GM10266 (cell line): ENCODE data around the gene LONP2.

Source experiments
- DNase-seq: peaks from one replicate; pipeline ENCODE4 v3.0.0; 2012; ENCODE audit errors: extremely low spot score
- TF ChIP-seq, protein P1 (sequence below): IDR thresholded peaks from 2 replicates; pipeline ENCODE4 v1.5.1; 2012; ENCODE audit warnings: mild to moderate bottlenecking, low read depth; ENCODE audit not compliant: control insufficient read depth, insufficient read depth; ENCODE audit errors: missing control alignments

Gene LONP2

DNA sequence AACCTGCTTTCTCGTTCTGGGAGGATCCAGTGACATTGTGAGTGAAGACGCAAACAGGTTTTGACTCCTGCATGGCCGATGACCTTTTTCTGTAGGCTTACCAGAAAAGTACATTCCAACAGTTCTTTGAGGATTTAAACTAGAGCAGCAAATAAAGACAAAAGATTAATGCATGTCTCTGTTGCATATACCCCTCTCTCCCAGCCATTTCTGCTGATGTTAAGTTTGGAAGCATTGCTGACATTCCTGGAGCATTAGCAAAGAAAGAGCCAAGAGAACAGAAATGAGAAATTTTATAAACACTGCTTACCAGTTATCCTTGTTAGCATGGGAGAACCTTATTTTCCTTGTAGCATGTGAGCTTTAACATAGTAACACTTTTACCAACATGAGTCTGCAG, 91.9 kb downstream of the LONP2 start:
- TF ChIP-seq, protein P1, sequence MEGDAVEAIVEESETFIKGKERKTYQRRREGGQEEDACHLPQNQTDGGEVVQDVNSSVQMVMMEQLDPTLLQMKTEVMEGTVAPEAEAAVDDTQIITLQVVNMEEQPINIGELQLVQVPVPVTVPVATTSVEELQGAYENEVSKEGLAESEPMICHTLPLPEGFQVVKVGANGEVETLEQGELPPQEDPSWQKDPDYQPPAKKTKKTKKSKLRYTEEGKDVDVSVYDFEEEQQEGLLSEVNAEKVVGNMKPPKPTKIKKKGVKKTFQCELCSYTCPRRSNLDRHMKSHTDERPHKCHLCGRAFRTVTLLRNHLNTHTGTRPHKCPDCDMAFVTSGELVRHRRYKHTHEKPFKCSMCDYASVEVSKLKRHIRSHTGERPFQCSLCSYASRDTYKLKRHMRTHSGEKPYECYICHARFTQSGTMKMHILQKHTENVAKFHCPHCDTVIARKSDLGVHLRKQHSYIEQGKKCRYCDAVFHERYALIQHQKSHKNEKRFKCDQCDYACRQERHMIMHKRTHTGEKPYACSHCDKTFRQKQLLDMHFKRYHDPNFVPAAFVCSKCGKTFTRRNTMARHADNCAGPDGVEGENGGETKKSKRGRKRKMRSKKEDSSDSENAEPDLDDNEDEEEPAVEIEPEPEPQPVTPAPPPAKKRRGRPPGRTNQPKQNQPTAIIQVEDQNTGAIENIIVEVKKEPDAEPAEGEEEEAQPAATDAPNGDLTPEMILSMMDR, result no peak

DNA sequence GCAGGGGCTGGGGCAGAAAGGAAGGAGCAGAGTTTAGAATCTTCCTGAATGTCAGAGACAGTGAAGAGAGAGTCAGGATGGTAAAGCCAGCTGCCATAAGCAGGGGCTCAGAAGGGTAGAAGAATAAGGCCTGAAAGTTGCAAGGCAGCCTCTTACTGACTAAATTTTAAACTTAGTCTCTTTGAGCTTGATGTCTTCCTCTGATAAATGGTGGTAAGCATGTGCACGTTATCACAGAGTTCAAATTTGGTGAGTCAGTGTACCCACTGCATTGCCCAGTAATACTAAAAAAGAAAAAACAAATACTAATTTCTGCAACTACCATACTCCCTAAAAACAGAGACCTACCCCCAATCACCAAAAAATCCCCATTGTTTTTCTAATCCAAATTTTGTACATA, 96.0 kb downstream of the LONP2 start:
- no peak for DNase-seq
- TF ChIP-seq, protein P1, result no peak

More for the DNA sequence above, 91.9 kb downstream of the LONP2 start:
- no peak for DNase-seq

DNA sequence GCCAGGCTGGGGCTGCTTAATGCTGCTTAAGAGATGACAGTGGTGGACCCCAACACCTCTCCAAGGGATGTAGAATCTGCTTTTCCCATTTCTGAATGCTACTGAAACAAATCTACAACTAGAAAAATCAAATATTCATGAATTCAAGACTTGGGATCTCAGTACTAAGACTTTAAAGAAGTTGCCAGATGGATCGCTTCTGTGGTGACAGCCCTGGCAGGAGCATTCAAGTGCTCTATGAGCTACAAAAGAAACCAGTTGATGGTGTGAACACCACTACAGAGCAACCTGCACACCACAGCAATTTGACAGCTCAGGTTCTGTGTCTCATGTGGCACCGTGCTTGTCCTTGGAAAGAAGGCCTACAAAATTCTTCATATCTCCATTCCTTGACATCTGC, 98.5 kb downstream of the LONP2 start:
- TF ChIP-seq, protein P1, result no peak
- no peak for DNase-seq

DNA sequence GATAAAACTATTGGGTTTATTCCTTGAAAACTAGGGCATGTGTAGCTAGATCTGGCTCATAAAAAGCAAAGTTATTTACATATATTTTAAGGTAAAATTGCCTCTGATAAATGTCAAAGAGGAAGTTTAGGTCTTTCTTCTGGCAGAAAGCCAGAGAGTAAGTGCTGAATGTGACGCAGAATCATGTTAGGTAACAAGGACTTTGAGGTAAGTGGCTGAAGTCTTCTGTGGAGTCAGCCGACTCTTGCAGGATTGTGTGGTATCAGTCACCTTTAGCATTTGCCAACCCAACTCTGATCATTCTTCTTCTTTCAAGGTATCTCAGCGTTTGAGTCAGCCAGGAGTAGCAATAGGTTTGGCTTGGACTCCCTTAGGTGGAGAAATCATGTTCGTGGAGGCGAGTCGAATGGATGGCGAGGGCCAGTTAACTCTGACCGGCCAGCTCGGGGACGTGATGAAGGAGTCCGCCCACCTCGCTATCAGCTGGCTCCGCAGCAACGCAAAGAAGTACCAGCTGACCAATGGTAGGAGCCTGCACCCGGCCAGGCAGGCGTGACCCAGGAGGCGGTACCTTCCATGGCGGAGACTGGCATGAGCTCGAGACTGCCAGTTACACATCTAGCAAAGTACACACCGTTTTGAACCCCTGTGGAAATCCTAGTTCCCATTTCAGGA, 103.2 kb downstream of the LONP2 start:
- TF ChIP-seq, protein P1, result no peak
- no peak for DNase-seq

DNA sequence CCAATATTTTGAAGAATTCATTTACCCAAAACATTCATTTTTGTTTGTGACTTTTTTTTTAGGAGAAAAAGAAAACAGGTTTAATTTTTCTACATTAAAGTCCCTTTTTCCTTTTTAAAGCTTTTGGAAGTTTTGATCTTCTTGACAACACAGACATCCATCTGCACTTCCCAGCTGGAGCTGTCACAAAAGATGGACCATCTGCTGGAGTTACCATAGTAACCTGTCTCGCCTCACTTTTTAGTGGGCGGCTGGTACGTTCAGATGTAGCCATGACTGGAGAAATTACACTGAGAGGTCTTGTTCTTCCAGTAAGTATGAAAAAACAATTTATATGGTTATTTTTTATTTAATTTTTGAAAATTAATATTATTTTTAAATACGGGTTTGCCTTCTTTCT, 103.9 kb downstream of the LONP2 start:
- TF ChIP-seq, protein P1, result no peak
- no peak for DNase-seq

DNA sequence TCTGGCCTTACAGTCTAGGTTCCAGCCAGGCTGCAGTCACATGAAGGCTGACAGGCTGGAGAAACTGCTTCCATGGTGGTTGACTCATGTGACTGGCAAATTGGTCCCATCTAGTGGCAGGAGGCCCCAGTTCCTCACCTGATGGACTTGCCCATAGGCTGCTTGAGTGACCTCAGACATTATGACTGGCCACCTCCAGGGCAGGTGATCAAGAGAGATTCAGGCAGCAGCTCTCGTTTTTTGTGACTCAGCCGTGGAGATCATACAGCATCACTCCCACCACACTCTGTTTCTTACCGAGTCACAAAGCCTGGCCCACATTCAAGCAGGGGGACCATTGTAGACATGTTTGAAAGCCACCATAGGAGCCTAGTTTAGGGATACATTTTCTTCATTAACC, 106.6 kb downstream of the LONP2 start:
- DNase-seq, result no peak
- TF ChIP-seq, protein P1, result no peak

DNA sequence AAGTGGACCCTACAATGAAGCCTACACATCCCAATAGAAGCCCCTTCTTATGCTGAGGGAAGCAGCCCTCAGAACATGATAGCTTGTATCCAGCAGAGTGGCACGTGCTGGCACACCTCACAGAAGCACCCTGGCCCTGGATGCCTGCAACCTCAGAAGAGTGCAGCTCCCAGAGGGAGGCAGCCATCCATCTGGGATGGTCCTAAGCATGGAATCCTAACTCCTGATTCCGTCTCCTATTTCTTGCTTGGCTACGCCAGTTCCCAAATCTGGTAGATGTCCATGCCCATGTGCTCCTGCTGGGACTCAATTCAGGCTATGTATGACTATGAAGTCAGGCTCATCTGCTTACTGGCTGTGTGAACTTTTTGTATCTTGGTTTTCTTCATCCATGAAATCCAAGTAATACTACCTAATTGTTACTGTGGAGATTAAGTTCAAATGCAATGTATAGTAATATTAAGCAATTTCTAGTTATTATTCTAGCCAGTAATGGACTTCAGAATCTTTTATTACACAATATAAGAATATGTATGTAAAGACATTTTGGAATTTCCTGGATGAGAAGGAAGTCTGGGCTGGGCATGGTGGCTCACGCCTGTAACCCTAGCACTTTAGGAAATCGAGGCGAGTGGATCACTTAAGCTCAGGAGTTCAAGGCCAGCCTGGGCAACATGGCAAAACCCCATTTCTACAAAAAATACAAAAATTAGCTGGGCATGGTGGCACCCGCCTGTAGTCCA, 108.7 kb downstream of the LONP2 start:
- TF ChIP-seq, protein P1, result no peak
- DNase-seq, result no peak
